HG02885 (cell line): ENCODE measurements around the gene CMC1.

ENCODE experiments used
- ATAC-seq: cut with Tn5 transposase; IDR thresholded peaks from one replicate; pipeline ENCODE4 v1.9.1; 2021; ENCODE audit warnings: mild to moderate bottlenecking; ENCODE audit not compliant: unreplicated experiment, poor library complexity

Gene CMC1

DNA sequence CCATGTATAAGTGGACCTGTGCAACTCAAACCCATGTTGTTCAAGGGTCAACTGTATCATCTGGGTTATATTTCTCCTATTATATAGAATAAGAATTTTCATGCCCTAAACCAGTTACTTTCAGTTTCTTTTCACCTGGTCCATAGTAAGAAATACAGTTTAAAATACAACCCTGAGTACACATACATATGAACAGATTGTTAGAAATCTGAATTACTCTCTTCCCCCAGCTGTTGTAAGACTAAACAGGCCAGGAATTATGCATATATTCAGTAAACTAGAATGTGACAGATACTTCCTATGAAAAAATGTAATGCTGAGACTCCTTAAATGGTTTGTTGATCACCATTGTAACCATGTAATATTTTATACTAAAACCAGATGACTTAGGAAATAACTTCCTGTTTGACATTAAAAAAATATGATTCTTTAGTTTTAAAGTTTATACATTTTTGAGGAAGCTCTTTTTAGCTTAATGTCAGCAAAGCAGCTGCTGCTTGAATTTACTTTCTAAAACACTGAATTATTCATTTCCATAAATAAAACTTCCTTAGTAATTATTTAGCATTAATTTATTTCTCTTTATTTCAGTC, 54.6 kb downstream of the CMC1 start:
- no peak for ATAC-seq

DNA sequence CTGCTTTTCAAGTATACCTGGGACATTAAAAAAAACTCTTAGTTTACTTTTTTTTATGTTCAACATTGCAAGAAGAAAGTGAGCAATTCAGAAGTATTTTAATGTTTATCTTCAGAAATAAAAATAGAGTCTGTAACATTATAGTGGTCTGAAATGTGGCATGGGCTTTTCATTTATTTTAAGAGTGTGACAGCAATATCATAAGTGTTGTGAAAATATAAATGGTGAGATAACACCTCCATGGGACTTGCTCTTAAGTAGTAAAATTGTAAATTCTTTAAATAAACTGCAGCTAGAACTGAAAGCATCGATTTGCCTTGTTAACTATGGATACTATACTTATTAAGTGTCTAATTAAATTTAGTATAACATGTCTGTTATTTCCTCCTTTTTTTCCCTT, 58.3 kb downstream of the CMC1 start:
- ATAC-seq, result no peak

DNA sequence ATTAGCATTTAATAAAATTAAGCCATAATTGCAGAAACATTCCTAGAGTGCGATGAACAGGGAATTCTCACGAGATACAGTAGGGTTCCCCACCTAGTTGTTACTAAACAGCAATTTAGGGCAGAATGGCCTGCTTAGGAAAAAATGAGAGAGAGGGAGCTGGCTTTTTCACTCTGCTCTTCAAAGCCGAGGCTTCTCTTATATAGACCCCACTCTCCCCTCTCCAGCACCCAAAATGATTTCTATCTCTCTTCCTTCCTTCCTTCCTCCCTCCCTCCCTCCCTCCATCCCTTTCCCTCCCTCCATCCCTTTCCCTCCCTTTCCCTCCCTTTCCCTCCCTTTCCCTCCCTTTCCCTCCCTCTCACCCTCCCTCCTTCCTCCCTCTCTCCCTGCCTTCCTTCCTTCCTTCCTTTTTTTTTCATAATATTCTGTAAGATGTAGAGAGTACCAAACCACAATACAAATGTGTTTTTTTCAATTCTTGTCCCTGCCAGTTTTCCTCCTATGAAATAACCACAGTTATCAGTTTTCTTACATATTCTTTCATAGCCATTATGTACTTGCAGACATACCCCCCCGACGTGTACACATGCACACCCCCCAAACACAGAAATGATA, 59.0 kb downstream of the CMC1 start:
- ATAC-seq, result no peak

DNA sequence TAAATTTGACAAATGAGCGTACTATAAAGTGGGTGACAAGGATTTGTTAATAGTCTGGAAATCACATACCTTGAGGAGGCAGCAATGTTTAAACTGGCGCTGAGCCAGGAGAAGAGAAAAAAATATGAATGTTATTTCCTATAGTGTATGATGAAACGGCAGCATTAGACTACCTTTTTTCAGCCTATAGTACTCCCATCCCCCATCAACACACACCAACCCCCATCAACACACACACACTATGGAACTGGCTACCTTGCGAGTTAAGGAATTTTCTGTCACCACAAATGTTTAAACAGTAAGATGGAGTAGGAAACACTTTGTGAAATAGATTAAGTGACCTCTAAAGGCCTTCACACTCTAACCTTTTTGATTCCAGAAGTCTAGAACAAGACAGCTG, 60.3 kb downstream of the CMC1 start:
- no peak for ATAC-seq

DNA sequence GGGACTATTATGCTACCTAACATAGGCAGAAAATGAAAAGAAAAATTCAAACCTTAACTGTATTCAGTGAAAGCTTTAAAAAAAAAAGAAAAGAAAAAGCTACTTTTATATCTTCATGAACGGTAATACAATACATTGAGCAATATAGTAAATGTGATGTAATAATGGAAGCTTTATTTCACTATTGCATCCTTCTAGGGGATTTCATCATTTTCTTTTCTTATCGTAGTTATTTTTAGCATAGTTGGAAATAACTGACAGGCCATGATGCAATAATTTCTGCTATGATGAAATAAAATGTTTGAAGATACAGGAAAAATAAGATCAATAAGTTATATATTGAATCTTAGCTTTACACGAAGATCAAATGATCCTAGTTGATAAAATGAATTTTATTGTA, 66.8 kb downstream of the CMC1 start:
- no peak for ATAC-seq

DNA sequence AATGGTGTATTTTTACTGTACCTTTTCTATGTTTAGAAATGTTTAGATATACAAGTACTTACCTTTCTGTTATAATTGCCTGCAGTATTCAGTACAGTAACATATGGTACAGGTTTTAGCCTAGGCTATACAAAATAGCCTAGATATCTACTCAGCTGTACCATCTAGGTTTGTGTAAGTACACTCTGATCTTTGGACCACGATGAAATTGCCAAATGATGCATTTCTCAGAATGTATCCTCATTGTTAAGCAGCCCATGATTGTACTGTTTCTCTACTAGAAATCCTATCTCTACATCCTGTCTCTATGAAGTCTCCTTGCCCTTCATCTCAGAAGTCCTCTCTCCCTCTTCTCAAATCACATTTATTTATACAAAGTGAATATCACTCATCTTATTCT, 74.3 kb downstream of the CMC1 start:
- no peak for ATAC-seq

DNA sequence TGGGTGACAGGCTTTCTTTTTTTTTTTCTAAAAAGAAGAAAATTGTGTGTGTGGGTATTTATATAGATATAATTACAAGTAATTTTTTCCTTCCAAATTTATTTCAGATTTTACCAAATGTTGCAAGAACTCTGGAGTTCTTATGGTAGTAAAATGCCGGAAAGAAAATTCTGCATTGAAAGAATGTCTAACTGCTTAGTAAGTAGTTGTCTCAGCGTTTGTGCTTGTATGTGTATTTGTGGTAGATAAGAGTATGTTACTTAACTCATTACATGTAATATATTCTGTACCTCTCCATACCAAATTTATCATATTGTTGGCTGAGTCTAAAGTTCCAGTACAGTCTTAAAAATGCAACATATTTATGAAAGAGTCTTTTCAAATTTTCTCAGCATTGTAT, 74.8 kb downstream of the CMC1 start:
- no peak for ATAC-seq

DNA sequence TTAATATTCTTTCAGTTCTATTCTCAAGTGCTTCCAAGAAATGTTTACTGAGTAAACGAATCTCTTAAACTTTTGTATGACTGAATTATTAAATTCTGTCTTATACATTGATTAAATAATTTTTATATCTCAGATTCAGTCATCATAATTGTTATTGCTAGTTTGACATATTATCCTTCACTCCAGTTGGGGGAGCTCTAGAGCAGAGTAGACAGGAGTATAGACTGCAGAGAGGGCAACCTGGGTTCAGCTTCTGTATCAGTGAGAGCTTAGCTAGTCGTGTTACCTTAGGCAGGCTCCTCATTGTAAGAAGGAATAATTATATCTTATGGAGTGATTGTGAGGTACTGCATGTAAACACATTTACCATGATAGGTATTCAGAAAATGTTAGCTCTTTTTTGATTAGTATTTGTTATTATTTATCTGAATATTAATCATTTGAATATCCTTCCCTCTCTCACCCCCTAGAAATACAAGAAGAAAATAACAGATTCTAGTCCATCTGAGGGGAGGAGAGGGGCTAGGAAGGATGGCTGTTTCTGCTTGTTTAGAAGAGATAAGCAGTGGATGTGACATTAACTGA, 76.1 kb downstream of the CMC1 start:
- peak; percentile 93 for ATAC-seq

DNA sequence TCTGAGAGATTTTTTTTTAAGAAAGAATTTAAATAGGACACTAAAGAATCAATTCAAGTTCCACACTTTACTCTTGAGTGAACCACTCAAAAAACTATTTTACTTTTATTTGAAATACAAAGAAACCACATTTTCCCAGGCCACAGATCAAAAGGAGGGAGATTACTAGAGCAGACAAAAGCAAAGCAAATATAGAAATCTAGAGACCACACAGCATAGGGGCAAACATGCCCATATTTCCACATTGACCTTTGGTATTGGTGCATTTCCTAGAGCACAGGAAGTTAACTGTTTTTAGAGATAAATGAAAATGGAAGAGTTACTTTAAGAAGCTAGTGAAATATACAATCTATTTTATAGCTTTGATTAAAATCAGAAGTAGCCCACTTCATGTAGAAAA, 79.6 kb downstream of the CMC1 start:
- ATAC-seq, result no peak

DNA sequence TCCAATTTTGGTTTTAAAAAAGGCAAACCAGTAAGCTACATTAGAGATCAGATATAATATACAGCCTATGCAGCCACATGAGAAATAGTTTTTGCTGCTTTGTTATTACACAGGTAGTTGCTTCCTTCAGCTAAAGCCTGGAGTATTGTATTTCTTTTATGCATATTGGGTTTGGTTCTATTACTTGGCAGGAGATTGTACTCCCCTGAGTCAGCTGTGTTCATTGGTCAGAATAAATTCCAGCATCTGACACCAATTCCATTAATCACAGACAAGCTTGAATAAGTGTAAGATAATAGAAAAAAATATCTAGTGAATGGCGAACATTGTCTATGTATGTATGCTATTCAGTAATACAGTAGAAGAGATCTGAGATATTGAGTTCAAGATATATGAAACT, 81.0 kb downstream of the CMC1 start:
- ATAC-seq, result no peak

DNA sequence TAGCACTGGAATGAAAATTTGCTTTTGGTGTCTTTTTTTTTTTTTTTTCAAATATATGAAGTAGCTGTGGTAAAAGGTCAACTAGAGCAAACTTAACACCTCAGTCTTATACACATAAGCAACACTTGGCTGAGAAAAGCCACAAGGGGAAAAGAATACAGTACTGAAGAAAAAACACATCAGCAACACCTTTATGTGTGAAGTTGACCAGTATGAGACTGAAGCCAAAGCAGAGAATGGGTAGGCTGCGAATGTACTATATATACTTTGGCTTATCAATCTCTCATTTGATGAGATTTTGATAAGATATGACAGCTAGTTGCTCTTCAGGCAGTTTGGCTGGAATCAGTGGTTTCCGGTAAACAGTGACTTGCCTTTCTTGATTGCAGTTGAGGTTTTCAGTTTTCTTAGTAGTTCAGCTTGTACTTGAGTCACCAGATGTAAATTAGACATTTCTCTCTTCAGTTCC, 85.1 kb downstream of the CMC1 start:
- ATAC-seq, result peak; percentile 92

DNA sequence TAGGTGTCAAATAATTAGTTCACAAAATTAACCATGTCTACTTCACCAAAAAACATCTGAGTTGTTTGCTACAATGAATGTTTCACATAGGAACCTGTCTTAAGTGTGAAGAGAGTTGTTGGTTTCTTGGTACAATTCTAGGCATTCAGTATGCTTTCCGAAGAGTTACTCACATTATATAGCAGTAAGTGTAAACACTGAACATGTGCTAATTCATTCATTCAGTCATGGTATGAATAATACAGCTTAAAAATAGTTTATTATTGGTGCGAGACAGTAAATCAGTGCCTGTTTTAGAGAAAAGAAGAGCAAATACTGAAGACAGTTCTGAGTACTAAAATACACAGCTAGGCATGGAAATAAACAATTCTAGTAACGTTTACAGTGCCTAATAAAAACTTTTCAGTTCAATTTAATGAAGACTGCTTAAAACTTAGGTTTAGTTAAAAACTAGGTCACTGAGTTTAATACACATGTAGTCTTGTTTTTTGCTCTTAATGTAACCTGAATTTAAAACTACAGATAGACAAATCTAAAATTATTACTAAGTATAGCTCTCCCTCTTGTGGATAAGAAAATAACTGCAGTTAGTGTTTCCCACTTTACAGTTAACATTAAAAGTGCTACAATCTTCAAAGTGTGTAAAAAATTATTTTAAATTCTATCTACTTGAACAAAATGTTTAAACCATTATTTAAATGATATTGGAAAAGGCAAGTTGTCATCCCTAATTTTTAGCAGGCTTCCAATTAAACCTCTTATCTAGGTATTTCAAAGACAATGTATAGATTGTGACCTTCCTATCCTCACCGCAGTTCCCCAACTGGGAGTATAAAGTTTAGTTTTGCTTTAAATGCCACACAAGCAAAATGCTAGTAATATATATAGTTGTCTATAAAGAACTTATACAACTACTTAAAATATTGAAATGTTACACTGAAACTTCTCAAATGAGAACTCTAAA, 87.1 kb downstream of the CMC1 start:
- peak; percentile 30 for ATAC-seq

DNA sequence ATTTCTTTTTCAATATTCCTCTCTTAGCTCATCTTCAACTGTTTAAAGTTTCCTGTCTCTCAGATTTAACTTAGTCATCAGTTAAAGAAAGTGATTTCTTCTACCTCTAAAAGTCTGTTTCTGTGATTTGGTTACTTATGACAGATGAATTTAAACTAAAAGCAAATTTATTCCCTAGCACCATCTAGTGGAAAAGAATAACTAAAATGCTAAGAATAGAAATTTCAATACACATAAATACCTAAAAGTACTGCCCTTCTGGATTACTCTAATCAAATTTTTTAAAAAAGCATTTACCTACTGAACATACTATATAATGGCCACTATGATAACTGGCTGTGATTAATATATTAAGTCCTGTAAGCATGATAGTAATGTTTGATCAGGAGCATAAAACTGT, 93.1 kb downstream of the CMC1 start:
- no peak for ATAC-seq

DNA sequence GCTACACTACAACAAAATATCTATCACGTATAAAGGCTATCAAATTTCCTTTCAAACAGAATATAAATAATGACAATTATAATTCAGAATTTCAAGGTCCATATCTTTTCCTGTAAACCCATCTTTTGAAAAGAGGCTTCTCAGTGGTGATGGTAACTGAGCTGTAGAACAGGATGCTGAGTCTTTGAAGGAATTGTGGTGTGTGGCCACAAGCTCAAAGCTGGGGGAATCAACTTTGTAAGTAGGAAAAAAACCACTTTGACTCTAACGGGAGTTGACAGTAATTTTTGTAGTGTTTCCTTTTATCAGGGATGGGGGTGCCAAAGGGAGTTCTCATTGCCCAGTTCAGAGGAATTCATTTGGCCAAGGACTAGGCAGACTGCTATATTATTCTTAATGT, 93.8 kb downstream of the CMC1 start:
- no peak for ATAC-seq

DNA sequence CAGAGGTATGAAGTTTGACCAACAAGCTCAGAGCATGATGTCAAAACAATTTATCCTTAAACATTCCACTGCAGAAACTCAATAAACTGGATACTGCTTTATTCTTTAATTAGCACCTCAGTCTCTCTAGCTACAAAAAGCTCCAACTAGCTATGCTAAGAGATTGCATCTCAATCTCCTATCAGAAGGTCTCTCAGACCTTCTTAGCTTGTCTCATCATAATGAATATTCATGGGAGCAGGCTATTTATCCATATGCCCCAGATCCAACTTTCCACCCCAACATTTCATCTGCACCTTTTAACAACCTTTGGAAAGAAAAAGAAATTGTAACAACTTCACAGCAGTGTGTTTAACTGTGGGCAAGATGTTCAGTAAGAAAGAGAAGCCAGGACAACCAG, 95.8 kb downstream of the CMC1 start:
- no peak for ATAC-seq

DNA sequence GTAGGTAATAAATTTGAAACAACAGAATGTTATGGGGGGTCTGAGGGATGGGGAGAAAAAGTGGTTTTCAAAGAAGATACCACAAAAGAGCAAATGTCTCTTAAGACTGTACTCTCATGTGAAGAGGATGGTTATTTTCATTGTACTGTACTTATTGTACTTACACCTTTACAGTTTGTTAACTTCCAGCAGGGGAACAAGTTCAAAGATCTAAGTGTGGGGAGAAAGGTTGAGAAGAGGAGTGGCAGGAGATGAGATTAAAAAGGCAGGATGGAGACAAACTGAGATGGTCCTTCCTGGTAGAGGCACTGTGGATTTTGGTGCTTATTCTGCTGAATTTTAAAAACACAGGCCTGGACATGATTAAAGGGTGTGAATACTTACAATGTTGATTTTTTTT, 101.7 kb downstream of the CMC1 start:
- no peak for ATAC-seq

DNA sequence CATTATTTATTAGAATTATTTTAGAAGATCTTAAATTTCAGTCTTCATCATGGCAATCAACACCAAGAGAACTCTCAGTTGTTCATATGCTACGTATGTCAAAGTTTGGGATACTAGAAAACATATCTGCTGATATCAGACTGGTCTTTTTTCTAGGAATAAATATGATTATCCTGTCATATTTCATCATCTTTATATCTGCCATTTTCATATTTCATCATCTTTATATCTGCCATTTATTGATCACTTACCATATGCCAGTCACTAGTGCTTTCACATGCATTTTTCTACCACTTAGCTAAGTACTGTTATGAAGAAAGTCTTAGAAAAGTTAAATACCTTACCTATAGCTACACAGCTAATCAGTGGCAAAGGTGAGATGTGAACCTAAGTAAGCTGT, 104.3 kb downstream of the CMC1 start:
- no peak for ATAC-seq

DNA sequence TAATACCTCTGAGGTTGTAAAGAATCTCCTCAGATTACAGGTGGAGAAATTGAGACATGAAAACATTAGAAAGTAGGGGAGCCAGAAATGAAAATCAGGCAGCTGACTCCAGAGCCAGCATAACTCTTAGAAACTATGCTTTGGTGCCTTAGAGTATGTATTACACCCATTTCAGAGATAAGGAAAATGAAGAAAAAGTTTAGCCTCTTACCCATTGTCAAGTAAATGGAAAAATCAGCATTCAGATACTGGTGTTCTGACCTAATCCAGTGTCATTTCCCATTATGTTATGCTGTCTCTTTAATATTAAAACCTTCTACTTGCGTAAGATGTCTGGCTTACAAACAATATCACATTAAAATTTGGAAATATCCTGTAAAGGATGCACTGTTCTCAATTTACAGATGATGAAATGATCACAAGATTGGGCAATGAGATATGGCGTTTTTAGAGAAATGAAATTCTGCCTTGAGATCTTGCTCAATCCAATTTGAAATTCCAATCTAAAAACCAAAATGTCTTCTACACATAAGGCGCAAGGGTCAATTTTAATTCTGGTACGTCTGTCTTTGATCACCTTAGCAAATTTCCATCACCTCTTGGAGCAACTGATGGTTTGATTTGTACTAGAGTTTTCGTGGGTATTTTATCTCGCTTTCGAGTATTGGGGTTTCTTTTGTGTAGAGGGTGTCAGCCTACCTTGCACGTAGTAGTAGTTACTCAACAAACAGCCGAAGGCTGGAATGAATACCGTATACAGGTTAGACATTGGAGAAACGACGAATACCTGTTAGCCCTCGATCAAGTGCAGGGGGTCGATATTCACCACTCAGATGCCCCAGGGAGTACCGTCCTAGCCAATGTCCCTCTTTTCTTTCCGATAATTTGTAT, 106.2 kb downstream of the CMC1 start:
- ATAC-seq, result no peak

DNA sequence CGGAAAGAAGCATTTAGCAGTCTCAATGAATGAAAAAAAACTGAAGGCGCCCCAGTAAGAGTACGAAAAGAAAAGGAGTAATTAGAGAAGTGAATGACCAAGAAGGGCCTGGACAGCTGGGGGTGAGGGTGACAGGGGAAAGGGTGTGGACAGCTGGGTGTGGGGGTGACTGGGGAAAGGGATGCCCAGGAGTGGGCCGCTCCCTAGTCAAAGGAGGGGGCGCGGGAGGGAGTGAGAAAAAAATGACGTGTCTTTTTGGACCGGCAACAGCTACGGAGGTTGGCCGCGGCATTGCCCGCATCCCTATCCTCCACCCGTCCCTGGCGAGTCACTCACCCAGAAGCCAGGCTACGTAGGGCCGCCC, 106.8 kb downstream of the CMC1 start:
- no peak for ATAC-seq
